Forelimb muscle (tissue), 1 donor: ENCODE measurements around the gene GGCX. TPM values are rescaled to one million over a fixed set of nuclear protein-coding genes. Genes with fewer than 3 reads are reported as not detected.
A peak's percentile ranks its signal among the peaks of the same experiment; 100 is the strongest.

ENCODE experiments used
- DNase-seq: peaks from one replicate; pipeline ENCODE4 v3.0.0-alpha.2; 2013; ENCODE audit warnings: low read depth
- polyA plus RNA-seq: library from polyadenylated mRNA; unstranded; fragments of 120-200 nt; gene quantifications from one replicate; pipeline ENCODE4 v1.2.1, GENCODE V29; 2013; ENCODE audit not compliant: insufficient read length

Gene GGCX
- polyA plus RNA-seq, 1 donor: 19.7 TPM

GRCh38 chr2:85541753-85542457 lies 19.4 kb downstream of the GGCX start:
- no peak for DNase-seq

- DNase-seq: no peak
Measured at GRCh38 chr2:85541262-85541661, 20.0 kb downstream of the GGCX start.

DNA sequence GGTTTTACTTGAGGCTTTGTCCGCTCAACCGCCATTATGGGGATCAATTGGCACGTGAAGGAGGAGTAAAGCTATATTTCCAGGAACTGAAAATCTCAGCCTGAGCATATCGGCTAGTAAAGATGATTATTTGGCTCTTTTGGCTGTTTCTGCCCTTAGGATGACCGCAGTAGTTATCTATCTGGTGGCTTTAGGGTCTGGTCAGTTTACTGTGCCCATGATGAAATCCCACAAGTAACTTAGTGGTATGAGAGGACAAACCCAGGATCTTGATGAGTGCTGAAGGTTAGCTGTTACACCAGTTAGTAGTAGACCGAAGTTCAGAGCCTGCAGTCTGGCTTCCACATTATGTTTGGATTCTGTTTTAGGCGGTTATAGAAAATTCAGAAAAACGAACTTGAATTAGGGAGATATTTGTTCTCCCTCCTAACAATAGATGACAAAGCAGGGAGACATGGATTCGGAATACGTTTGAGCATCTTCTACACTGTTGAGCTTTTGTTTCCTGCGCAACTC lies 21.1 kb downstream of the GGCX start:
- no peak for DNase-seq

DNA sequence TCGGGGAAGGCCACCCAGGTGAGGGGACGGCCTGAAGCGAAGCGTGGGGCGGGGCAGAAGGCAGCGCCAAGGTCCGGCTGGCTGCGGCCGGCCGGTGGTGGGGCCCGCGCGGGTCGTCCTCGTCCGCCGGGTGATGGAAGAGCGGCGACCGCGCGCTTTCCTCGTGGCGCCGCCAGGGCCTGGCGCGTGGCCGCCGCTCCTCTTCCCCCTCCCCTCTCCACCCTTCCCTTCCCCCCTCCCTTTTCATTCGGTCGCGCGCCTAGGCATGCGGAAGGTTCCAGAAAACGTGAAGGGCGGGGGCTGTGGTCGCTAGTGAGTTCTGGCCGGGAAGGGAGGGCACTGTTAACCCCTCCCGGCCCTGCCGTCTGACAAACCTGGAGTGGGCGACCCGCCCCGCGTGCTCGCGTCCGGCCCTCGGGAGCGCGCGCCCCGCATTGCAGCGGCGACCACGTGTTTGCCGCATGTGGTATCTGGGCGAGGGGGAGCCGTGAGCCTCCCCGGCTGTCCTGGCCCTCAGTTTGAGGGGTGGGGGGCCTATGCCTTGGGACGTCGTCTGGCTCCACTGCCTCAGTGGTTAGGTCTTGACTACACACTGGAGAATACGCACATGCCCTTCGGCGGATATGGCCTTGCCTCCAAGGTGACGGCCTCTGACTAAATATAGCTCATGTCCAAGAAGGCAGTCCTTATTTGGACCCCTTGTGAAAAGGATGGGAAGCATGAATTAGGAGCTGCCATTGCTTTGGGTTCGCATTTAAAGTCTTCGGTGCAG lies 21.7 kb downstream of the GGCX start:
- DNase-seq: no peak

GRCh38 chr2:85538507-85539360 lies 22.6 kb downstream of the GGCX start, which contains the start of gene MAT2A:
TSS of gene MAT2A (plus strand) at chr2:85539168. CDS start at chr2:85539288, 120 bp downstream.
- peak; percentile 73 for DNase-seq

DNA sequence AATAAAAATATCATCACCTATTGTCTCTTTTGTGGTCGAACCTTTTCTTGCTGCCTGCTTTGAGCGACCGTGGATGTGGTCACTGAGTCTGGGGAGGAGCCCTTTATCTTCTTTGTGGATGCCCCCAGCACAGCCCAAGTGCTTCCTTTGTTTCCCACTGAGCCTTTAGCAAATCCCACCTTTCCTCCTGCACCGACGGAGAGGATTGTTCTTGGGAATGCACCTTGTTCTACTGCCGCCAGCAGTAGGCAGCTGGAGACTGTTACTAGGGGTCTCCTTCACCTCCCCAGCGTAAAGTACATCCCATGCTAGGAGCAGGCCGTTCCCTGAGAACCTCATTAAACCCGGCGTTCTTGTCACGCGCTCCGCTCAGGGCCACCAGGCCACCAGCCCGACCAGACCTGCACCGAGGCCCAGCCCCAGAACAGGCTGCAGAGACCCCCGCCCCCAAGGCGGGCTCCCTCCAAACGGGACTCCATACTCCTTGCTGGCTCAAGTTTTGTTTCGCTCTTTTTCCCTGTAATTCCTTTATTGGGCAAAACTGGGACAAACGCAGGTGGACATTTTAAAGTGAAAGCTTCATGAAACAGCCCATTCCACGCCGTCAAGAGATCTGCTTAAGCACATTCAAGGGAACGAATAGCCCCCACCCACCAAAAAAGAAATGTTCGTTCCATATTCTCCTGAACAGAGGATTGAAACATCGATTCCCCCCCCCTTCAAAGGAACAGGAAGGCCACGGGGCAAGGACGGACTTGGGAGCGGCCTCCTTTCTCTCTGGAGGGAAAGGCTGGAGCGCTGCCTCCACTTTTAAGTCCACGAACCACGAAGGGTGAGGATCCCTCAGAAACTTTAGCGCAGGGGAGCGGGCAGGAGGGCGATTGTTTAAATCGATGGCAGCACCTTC lies 23.4 kb downstream of the GGCX start:
- DNase-seq: no peak

- DNase-seq: no peak
Measured at GRCh38 chr2:85536479-85536878, 24.8 kb downstream of the GGCX start.

DNA sequence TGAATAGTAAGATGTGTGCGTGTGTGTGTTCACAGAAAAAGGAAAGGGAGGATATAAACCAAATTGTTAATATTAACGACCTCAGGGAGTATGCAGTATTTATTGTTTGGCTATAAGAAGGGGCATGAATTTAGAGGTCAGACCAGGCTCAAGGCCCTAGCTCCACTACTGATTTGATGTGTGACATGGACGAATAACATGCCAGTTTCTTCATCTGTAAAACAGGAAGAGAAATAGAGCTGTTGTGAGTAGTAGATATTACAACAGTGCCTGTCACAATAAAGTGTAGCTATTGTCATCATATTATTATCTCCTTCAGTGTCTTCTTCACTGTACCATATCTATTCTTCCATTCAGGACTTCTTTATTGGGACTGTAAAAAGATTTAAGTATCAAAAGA lies 26.4 kb downstream of the GGCX start:
- no peak for DNase-seq

DNA sequence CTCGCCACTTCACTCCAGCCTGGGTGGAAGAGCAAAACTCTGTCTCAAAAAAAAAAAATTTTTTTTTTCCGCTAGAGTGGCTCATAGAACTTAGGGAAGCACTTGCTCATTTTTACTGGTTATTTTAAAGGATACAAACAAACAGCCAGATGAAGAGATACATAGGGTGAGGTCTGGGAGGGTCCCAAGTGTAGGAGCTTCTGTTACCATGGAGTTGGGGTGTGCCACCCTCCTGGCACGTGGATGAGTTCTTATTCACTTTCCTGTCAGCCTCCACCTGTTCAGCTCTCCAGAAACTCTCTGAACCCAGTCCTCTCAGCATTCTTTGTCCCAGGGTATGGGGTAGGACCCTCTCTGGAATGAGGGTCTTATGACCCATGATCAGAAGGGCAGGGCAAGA lies 27.2 kb downstream of the GGCX start:
- DNase-seq: no peak

DNA sequence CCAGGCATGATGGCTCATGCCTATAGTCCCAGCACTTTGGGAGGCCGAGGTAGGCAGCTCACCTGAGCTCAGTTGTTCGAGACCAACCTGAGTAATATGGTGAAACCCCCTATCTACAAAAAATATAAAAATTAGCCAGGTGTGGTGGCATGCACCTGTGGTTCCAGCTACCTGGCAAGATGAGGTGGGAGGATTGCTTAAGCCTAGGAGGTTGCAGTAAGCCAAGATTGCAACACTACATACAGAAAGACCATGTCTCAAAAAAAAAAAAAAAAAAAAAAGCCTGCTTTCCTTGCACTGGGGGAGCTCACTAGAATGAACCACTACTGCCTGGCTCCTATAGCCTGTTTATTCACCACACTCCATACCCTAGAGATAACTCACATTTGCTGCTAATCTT lies 29.7 kb downstream of the GGCX start:
- DNase-seq: no peak

DNA sequence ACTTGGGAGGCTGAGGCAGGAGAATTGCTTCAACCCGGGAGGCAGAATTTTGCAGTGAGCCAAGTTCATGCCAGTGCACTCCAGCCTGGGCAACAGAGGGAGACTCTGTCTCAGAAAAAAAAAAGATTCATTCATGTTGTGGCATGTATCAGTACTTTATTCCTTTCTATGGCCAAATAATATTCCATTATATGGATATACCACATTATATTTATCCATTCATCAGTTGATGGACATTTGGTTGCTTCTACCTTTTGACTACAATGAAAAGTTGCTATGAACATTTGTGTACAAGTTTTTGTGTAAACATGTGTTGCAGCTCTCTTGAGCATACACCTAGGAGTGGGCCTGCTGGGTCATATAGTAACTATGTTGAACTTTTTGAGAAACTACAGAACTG lies 31.5 kb downstream of the GGCX start:
- DNase-seq: no peak

DNA sequence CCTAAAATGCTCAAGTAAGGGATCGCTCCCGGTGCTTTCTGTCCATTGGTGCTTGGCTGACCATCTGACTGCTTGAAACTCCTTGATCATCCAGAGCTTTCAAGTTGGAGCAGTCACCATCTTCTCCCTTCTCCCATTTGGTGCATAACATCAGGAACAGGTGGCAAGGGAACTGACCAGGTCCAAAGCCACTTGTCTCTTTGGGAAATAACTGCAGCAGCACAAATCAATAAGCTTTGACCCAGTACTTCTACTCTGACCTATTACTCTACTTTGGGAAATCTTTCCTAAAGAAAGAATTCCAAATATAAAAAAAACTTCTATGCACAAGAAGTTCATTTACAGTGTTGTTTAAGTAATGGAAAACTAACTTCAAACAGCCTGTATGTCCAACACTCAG lies 32.9 kb downstream of the GGCX start:
- DNase-seq: no peak

DNA sequence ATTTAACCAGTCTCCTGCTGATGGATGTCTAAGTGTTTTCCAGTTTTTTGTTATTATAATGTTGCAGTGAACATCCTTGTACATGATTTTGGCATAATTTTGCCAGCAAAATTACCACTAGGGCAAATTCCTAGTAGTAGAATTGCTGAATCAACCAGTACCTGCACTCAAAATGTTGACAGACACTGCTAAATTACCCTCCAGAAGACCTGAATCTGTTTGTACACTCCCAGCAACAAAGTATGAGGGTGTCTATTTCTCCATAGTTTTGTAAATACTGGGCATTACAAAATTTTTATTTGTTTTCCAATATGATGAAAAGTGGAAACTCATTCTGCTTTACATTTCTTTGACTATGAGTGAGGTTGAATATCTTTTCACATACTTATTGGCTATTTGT lies 33.5 kb downstream of the GGCX start:
- DNase-seq: no peak

GRCh38 chr2:85525567-85525966 lies 35.7 kb downstream of the GGCX start:
- DNase-seq: no peak

DNA sequence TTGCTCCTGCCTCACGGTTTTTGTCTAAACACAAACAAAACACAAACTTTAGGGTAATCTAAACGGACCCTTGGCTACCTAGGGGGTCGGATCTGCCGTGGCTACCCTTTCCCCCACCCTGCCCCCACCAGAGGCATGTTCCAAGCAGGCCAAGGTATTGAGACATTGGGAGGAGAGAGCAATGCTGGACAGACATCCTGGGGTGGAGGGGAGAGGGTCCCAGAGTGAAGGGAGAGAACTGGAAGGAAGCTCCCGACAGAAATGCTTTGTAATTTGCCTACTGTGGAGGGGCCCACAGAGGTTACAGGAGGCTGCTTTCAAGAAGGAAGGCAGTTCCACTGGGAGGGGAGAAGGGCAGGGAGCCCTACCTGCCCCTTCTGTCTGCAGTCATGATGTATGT lies 36.3 kb downstream of the GGCX start:
- DNase-seq: no peak

GRCh38 chr2:85524336-85524908 lies 36.9 kb downstream of the GGCX start:
- no peak for DNase-seq

GRCh38 chr2:85523903-85524335 lies 37.4 kb downstream of the GGCX start:
- DNase-seq: no peak

- DNase-seq: no peak
Measured at GRCh38 chr2:85523062-85523902, 38.0 kb downstream of the GGCX start.

DNA sequence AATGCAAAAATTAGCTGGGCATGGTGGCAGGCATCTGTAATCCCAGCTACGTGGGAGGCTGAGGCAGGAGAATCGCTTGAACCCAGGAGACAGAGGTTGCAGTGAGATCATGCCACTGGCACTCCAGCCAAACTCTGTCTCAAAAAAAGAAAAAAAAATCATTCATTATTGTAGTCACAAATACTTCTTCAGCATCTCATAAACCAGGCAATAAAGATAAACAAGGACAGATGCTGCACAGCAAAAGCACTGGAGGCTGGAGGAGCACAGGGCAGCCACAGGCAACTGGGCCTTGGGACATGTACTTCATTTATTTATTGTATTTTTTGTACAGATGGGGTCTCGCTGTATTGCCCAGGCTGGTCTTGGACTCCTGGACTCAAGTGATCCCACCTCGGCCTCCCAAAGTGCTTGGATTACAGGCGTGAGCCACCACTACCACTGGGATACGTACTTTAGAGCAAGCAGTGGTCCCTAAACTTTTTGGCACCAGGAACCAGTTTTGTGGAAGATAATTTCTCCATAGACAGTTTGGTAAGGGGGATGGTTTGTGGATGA lies 39.1 kb downstream of the GGCX start:
- DNase-seq: no peak
